AML-193 (cell line): ENCODE data around the gene STEEP1.

Experiments
- DNase-seq, 2 experiments: peaks; one replicate each; lab custom pipeline; 2025; lab: John Stamatoyannopoulos, UW

Gene STEEP1

GRCh38 chrX:119488749-119489148 lies 76.5 kb downstream of the STEEP1 start:
- DNase-seq: peak in 1 of 2 experiments; percentile 2
